Hematopoietic multipotent progenitor cell treated with erythropoietin and hydrocortisone succinate and interleukin-3 and kit ligand, for 15 days (in vitro differentiated cells): ENCODE data around the gene PGBD2.
A peak's percentile ranks its signal among the peaks of the same experiment; 100 is the strongest.
"Not testable (repeated sequence)": the region's sequence is repeated elsewhere in the genome, so short reads cannot be mapped to it uniquely, and the experiment has no call there.

Experiments
- DNase-seq: peaks from one replicate; pipeline ENCODE4 v3.0.0-alpha.2; 2015; ENCODE audit warnings: low spot score

Gene PGBD2

DNA sequence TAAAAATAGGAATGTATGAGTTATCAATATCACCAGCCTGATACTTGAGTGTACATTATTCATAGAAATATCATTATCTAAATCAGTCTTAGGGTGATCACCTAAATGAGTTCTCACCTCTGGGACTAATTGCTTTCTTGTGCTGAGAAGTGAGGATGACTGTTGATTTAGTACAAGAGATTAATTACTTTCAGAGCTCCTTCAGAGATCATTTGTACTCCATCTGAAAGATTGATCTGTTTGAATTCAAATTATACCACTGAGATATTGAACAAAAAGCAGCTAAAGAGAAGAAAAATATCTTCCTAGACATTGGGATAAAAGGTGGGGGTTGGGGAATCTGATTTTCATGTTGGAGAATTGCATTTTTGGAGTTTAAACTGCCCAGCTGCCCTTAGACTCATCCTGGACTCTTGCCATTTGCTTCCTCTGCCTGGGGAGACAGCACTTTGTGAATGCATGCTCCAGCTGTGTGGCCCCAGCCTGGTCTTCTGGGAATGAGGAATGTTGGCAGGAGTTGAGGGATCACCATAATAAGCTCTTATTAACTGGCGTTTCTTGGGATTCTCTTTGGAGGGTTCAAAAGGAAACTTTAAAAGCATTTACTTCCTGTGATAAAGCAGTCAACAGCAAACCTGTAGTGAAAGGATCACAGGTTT, 19.7 kb upstream of the PGBD2 start:
- DNase-seq: no peak

DNA sequence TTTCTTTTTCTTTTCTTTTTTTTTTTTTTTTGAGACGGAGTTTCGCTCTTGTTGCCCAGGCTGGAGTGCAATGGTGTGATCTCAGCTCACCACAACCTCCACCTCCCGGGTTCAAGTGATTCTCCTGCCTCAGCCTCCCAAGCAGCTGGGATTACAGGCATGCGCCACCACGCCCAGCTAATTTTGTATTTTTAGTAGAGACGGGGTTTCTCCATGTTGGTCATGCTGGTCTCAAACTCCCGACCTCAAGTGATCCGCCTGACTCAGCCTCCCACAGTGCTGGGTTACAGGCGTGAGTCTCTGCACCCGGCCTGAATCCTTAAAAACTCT, 16.2 kb upstream of the PGBD2 start:
- DNase-seq: not testable (repeated sequence)

GRCh38 chr1:248890549-248891498, 15.2 kb upstream of the PGBD2 start:
- DNase-seq: peak; percentile 34

DNA sequence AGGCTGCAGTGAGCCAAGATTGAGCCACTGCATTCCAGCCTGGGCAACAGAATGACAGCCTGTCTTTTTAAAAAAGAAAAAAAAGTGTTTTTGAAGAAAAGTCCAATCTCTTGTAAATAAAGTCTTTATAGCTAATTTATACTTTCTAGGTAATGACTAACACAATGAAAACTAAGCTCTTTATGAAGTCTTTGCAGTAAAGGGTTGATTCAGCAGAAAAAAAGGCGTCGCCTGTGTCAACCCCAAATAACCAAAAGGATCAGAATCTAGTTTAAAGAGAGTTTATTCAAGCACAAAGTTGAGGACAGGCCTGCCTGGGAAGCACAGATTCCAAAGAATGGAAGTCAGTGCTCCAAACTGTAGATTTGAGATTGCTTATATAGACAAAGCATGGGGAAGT, 14.3 kb upstream of the PGBD2 start:
- DNase-seq: no peak

DNA sequence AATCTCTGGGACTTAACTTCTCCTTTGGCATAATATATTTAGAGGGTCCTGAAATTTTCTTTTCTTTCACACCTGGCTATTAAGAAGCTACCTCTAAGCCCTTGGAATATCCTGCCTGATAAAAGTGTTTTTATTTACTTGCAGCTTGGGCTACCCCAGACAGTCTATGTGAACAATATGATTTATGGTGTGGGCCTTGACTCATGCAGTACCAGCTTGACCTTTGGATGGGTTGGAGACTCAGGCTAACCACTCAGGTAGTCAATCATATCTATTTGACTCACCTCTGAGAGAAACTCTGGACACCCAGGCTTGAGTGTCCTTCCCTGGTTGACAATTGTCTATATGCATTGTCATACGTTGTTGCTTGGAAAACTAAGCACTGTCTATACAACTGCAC, 13.4 kb upstream of the PGBD2 start:
- no peak for DNase-seq

GRCh38 chr1:248894837-248895236, 11.2 kb upstream of the PGBD2 start:
- no peak for DNase-seq

- DNase-seq: no peak
Measured at GRCh38 chr1:248897412-248898337, 8.4 kb upstream of the PGBD2 start.

GRCh38 chr1:248900637-248901036, 5.4 kb upstream of the PGBD2 start:
- no peak for DNase-seq

DNA sequence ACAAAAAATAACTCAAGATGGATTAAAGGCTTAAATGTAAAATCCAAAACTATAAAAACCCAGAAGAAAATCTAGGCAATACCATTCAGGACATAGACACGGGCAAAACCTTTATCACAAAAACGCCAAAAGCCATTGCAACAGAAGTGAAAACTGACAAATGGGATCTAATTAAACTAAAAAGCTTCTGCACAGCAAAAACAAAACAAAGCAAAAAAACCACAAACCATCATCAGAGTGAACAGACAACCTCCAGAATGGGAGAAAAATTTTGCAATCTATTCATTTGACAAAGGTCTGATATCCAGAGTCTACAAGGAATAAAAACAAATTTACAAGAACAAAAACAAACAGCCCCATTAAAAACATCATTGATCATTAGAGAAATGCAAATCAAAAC, 4.5 kb upstream of the PGBD2 start:
- no peak for DNase-seq

- no peak for DNase-seq
Measured at GRCh38 chr1:248904437-248905216, 1.4 kb upstream of the PGBD2 start.

- DNase-seq: no peak
Measured at GRCh38 chr1:248905662-248906008, 400 bp upstream of the PGBD2 start.

GRCh38 chr1:248906753-248907661, 972 bp downstream of the PGBD2 start:
- no peak for DNase-seq

- DNase-seq: no peak
Measured at GRCh38 chr1:248910761-248911160, 4.7 kb downstream of the PGBD2 start.

DNA sequence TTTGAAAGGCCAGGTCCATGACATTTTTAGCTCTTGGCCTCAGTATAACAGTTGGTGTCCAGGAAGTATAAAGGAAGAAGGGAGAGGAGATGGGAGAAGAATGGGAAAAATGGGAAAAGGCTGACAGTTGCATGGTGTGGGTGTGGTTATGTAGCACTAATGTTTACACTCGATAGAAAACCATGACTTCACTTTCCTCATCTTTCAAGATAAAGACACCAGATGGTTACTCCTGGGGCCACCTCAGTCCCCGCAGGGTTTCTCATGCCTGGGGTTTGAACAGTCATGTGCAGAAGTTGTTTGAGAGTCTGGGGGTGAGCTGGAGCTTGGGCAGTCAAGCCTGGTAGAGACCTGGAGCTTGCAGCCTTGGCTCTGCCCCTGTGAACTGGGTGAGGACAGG, 7.9 kb downstream of the PGBD2 start:
- peak; percentile 80 for DNase-seq

DNA sequence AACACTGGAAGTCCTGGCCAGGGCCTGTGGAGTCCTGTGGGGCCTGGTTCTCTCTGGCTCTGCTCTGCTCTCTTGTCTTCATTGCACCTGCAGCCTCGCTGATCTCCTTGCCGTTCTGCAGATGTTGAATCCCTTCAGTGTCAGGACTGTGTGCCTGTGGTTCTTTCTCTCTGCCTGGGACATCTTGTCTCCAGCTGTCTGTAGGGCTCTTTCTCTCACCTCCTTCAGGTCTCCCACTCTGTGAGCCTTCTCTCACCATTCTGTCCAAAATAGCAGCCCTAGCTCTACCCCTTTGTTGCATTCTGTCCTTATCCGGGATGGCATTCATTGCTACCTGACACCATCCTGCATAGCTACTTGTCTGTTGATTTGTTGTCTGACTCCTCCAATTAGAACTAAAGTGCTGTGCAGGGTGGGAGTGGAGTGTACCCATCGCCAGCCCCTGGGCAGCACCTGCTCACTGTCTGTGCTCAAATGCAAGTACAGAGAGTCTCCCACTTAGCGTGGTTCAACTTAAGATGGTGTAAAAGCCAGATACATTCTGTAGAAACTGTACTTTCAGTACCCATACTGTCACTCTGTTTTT, 8.9 kb downstream of the PGBD2 start:
- DNase-seq: no peak

GRCh38 chr1:248918131-248918530, 12.1 kb downstream of the PGBD2 start:
- DNase-seq: no peak

GRCh38 chr1:248923352-248924338, 17.6 kb downstream of the PGBD2 start:
- DNase-seq: no peak

GRCh38 chr1:248924696-248925532, 18.9 kb downstream of the PGBD2 start:
- DNase-seq: peak; percentile 83
